Measurements from ENCODE around the gene LMO1.

LMO1 gene

GRCh38 chr11:8288824-8289491 is 25.3 kb upstream of the LMO1 start:
- DNase-seq (ENCODE audit: low read depth in 3 of 3, low spot score in 1 of 3), result no peak

GRCh38 chr11:8288166-8288772 is 24.6 kb upstream of the LMO1 start:
- DNase-seq (ENCODE audit: low read depth in 3 of 3, low spot score in 1 of 3), result no peak

GRCh38 chr11:8287703-8288102 is 24.0 kb upstream of the LMO1 start:
- DNase-seq (ENCODE audit: low read depth in 3 of 3, low spot score in 1 of 3), result no peak

GRCh38 chr11:8287297-8287696 is 23.6 kb upstream of the LMO1 start:
- DNase-seq (ENCODE audit: low read depth in 3 of 3, low spot score in 1 of 3), result no peak

GRCh38 chr11:8286886-8287285 is 23.2 kb upstream of the LMO1 start:
- no peak for DNase-seq (ENCODE audit: low read depth in 3 of 3, low spot score in 1 of 3)

- no peak for DNase-seq (ENCODE audit: low read depth in 3 of 3, low spot score in 1 of 3)
These were observed 22.1 kb upstream of the LMO1 start for GRCh38 chr11:8285796-8286195.

- no peak for DNase-seq (ENCODE audit: low read depth in 3 of 3, low spot score in 1 of 3)
These were observed 21.6 kb upstream of the LMO1 start for GRCh38 chr11:8285228-8285627.

- DNase-seq (ENCODE audit: low read depth in 3 of 3, low spot score in 1 of 3), result no peak
These were observed 20.0 kb upstream of the LMO1 start for GRCh38 chr11:8283465-8284230.

- no peak for DNase-seq (ENCODE audit: low read depth in 3 of 3, low spot score in 1 of 3)
These were observed 19.4 kb upstream of the LMO1 start for GRCh38 chr11:8283100-8283464.

GRCh38 chr11:8282631-8283030 is 19.0 kb upstream of the LMO1 start:
- no peak for DNase-seq (ENCODE audit: low read depth in 3 of 3, low spot score in 1 of 3)

GRCh38 chr11:8281266-8281665 is 17.6 kb upstream of the LMO1 start:
- no peak for DNase-seq (ENCODE audit: low read depth in 3 of 3, low spot score in 1 of 3)

GRCh38 chr11:8277691-8278090 is 14.0 kb upstream of the LMO1 start:
- DNase-seq (ENCODE audit: low read depth in 3 of 3, low spot score in 1 of 3), result no peak

GRCh38 chr11:8276528-8276927 is 12.8 kb upstream of the LMO1 start:
- no peak for DNase-seq (ENCODE audit: low read depth in 3 of 3, low spot score in 1 of 3)

GRCh38 chr11:8273287-8273686 is 9.6 kb upstream of the LMO1 start:
- DNase-seq (ENCODE audit: low read depth in 3 of 3, low spot score in 1 of 3), result no peak

GRCh38 chr11:8271106-8271886 is 7.6 kb upstream of the LMO1 start:
- DNase-seq (ENCODE audit: low read depth in 3 of 3, low spot score in 1 of 3), result no peak

- no peak for DNase-seq (ENCODE audit: low read depth in 3 of 3, low spot score in 1 of 3)
These were observed 6.0 kb upstream of the LMO1 start for GRCh38 chr11:8269636-8270035.

- no peak for DNase-seq (ENCODE audit: low read depth in 3 of 3, low spot score in 1 of 3)
These were observed 5.1 kb upstream of the LMO1 start for GRCh38 chr11:8268530-8269400.

- no peak for DNase-seq (ENCODE audit: low read depth in 3 of 3, low spot score in 1 of 3)
These were observed 4.3 kb upstream of the LMO1 start for GRCh38 chr11:8267831-8268529.

- DNase-seq (ENCODE audit: low read depth in 3 of 3, low spot score in 1 of 3), result no peak
These were observed 3.6 kb upstream of the LMO1 start for GRCh38 chr11:8267280-8267679.

Measured in stimulated activated CD4-positive, alpha-beta T cell treated with anti-CD3 and anti-CD28 coated beads, TNF-alpha, amount 100 ng/mL, for 1 hour (primary cell).